HG03521 (cell line): ENCODE measurements around the gene CCT8L2.
"Not testable (repeated sequence)": the region's sequence is repeated elsewhere in the genome, so short reads cannot be mapped to it uniquely, and the experiment has no call there.

Experiments
- ATAC-seq: cut with Tn5 transposase; IDR thresholded peaks from one replicate; pipeline ENCODE4 v1.9.1; 2021; ENCODE audit warnings: mild to moderate bottlenecking, moderate library complexity; ENCODE audit not compliant: unreplicated experiment

CCT8L2 gene

GRCh38 chr22:16599648-16600047 is 7.0 kb upstream of the CCT8L2 start:
- ATAC-seq, result not testable (repeated sequence)

GRCh38 chr22:16595251-16595650 is 2.6 kb upstream of the CCT8L2 start:
- ATAC-seq, result not testable (repeated sequence)

- ATAC-seq, result no peak
Observed at GRCh38 chr22:16594026-16594425, 1.4 kb upstream of the CCT8L2 start.

- not testable (repeated sequence) for ATAC-seq
Observed at GRCh38 chr22:16592231-16592630, 379 bp downstream of the CCT8L2 start.

- ATAC-seq, result not testable (repeated sequence)
Observed at GRCh38 chr22:16591136-16591535, 1.5 kb downstream of the CCT8L2 start.

- no peak for ATAC-seq
Observed at GRCh38 chr22:16586991-16587390, 5.6 kb downstream of the CCT8L2 start.

GRCh38 chr22:16586170-16586569 is 6.4 kb downstream of the CCT8L2 start:
- no peak for ATAC-seq

- ATAC-seq, result not testable (repeated sequence)
Observed at GRCh38 chr22:16580872-16581271, 11.7 kb downstream of the CCT8L2 start.

GRCh38 chr22:16569240-16569834 is 23.3 kb downstream of the CCT8L2 start:
- ATAC-seq, result not testable (repeated sequence)

GRCh38 chr22:16568425-16568758 is 24.2 kb downstream of the CCT8L2 start:
- ATAC-seq, result no peak

GRCh38 chr22:16567617-16568424 is 24.8 kb downstream of the CCT8L2 start:
- not testable (repeated sequence) for ATAC-seq

- not testable (repeated sequence) for ATAC-seq
Observed at GRCh38 chr22:16566421-16567151, 26.0 kb downstream of the CCT8L2 start.

GRCh38 chr22:16565585-16566420 is 26.8 kb downstream of the CCT8L2 start:
- not testable (repeated sequence) for ATAC-seq

GRCh38 chr22:16564837-16565584 is 27.6 kb downstream of the CCT8L2 start:
- ATAC-seq, result not testable (repeated sequence)

GRCh38 chr22:16563555-16564520 is 28.8 kb downstream of the CCT8L2 start:
- ATAC-seq, result no peak

GRCh38 chr22:16562711-16563554 is 29.7 kb downstream of the CCT8L2 start:
- ATAC-seq, result no peak

GRCh38 chr22:16561093-16561658 is 31.4 kb downstream of the CCT8L2 start:
- not testable (repeated sequence) for ATAC-seq

- ATAC-seq, result not testable (repeated sequence)
Observed at GRCh38 chr22:16560651-16561050, 32.0 kb downstream of the CCT8L2 start.
